PC-9 (cell line): ENCODE measurements around the gene SPON2. TPM values are rescaled to one million over a fixed set of nuclear protein-coding genes. Genes with fewer than 3 reads are reported as not detected.

Source experiments
- BruUV-seq: library from RNA; stranded (reverse); fragments of 400-500 nt; replicated peaks from 2 replicates; lab custom pipeline; 2021; lab: Mats Ljungman, UMichigan
- CTCF ChIA-PET: fragments of 300-600 bp; sonication (Branson Sonifier 250); formaldehyde crosslinking; loops from one replicate; lab custom pipeline; 2022; ENCODE audit warnings: antibody characterized with exemption; lab: Charles Lee
- POLR2A ChIA-PET: fragments of 300-600 bp; sonication (Branson Sonifier 250); formaldehyde crosslinking; loops from one replicate; lab custom pipeline; 2022; ENCODE audit warnings: antibody characterized with exemption; ENCODE audit not compliant: unreplicated experiment; lab: Charles Lee
- DNase-seq, 2 experiments: peaks; one replicate each; pipeline versions ENCODE4 v3.0.0 to v3.0.0-alpha.2; 2015 to 2022; ENCODE audit warnings: mixed read lengths in 1 of 2
- H2AFZ ChIP-seq: fragments of 200-600 bp; sonication (generic); 2 replicates; pipeline ENCODE4 v1.8.1; 2017; ENCODE audit warnings: antibody characterized with exemption
- H3F3A ChIP-seq: fragments of 200-600 bp; sonication (generic); 2 replicates; pipeline ENCODE4 v1.8.1; 2017; ENCODE audit warnings: antibody characterized with exemption, mild to moderate bottlenecking, low read depth; ENCODE audit not compliant: insufficient read depth
- H3K27ac ChIP-seq: fragments of 200-600 bp; sonication (generic); 2 replicates; pipeline ENCODE4 v1.6.1; 2016; ENCODE audit warnings: mixed run types
- H3K27me3 ChIP-seq: fragments of 200-600 bp; sonication (generic); 2 replicates; pipeline ENCODE4 v1.6.1; 2016; ENCODE audit warnings: low read depth, mixed run types; ENCODE audit not compliant: insufficient read depth
- H3K36me3 ChIP-seq: fragments of 200-600 bp; sonication (generic); 2 replicates; pipeline ENCODE4 v1.6.1; 2016; ENCODE audit warnings: low read depth, mixed run types
- H3K4me1 ChIP-seq: fragments of 200-600 bp; sonication (generic); replicated peaks from 2 replicates; pipeline ENCODE4 v1.6.1; 2016; ENCODE audit warnings: mixed run types; ENCODE audit not compliant: insufficient read depth
- H3K4me2 ChIP-seq: fragments of 200-600 bp; sonication (generic); 2 replicates; pipeline ENCODE4 v1.6.1; 2017; ENCODE audit warnings: mixed run types
- H3K4me3 ChIP-seq: fragments of 200-600 bp; sonication (generic); 2 replicates; pipeline ENCODE4 v1.6.1; 2016; ENCODE audit warnings: mixed run types
- H3K79me2 ChIP-seq: fragments of 200-600 bp; sonication (generic); 2 replicates; pipeline ENCODE4 v1.6.1; 2017; ENCODE audit warnings: low read depth, mixed run types
- H3K9me2 ChIP-seq: fragments of 200-600 bp; sonication (generic); 2 replicates; pipeline ENCODE4 v1.8.1; 2017; ENCODE audit warnings: mild to moderate bottlenecking; ENCODE audit not compliant: insufficient read depth
- H3K9me3 ChIP-seq: fragments of 200-600 bp; sonication (generic); 2 replicates; pipeline ENCODE4 v1.8.1; 2016; ENCODE audit warnings: low read depth; ENCODE audit not compliant: insufficient read depth
- H4K20me1 ChIP-seq: fragments of 200-600 bp; sonication (generic); 2 replicates; pipeline ENCODE4 v1.8.1; 2017; ENCODE audit not compliant: insufficient read depth
- EZH2 ChIP-seq: fragments of 200-600 bp; sonication (generic); IDR thresholded peaks from 2 replicates; pipeline ENCODE4 v1.8.0; 2017; ENCODE audit warnings: antibody characterized with exemption, low read depth
- intact Hi-C: fragments of 100-400 bp; cut with micrococcal nuclease; formaldehyde crosslinking; loops from one replicate; pipeline ENCODE4 v1.10.0; 2022; ENCODE audit not compliant: unreplicated experiment
- total RNA-seq: library from RNA; stranded (reverse); gene quantifications from 2 replicates; pipeline ENCODE4 v1.2.3, GENCODE V29; 2021
- TF ChIP-seq, protein P1 (sequence below): fragments of 200-600 bp; sonication (generic); conservative IDR thresholded peaks from 2 replicates; pipeline ENCODE4 v1.6.1; 2017; ENCODE audit warnings: mixed run types, antibody characterized with exemption, mild to moderate bottlenecking, moderate library complexity

The SPON2 gene
- total RNA-seq, 1 experiment from 2014 or later, result 2.0 TPM

DNA sequence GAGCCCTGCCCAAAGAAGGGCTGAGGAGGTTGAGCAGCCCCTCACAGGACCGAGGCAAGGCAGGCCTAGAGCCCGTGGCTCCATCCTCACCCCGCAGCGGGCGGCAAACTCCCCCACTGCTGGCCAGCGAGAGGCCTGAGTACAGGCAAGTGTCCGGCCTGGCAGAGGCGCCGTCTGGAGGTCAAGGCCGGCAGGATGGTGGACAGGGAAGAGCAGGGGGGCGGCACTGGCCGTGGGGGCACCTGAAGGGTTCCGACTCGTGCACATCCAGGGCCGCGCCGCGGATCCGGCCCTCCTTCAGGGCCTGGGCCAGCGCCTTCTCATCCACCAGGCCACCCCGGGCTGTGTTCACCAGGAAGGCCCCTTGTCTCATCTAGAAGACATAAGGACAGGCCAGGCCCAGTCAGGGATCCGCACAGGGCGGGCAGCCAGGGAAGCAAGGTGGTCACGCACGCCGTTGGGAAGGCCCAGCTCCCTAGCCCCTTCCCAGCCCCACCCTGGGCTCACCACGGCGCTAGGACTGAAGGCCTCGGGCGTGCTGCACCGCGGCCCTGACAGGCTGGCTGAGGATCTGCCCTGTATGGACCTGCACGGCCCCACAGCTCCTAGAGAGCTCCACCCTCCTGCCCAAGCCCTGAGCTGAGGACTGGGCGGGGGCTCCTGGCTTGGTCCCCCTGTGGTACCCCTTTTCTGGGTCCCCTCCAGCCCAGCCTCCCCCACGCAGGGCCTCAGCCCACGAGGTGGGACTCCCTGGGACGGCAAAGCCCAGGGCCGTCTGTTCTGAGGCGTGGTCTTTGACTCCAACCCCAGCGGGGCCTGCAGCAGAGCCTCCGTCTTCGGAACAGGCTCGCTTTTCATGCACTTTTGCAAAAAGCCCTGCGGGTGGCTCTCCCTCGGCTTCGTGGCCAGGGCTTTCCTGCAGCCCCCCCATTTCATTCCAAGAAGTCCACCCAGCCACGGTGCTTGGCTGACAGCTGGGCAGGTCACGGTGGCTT, 42.0 kb upstream of the SPON2 start:
- Histone ChIP-seq H3K4me1 (no peaks in the 10 kb centered on the region), H3K9me2 (no peaks in the 10 kb centered on the region), H3K79me2 (no peaks in the 10 kb centered on the region), H3K27ac (no peak overlapping the region), H3K36me3 (no peaks in the 10 kb centered on the region; the same call in 1 of the 2 replicates), H3F3A (no peaks in the 10 kb centered on the region), H4K20me1 (peaks cover 1% of the 10 kb centered on the region), H2AFZ (no peak overlapping the region), H3K27me3 (no peaks in the 10 kb centered on the region), H3K9me3 (no peaks in the 10 kb centered on the region), H3K4me2 (no peak overlapping the region), H3K4me3 (no peak overlapping the region)
- ChIA-PET CTCF (no interaction called here), POLR2A (no interaction called here)
- no peak for TF ChIP-seq EZH2
- TF ChIP-seq, protein P1, sequence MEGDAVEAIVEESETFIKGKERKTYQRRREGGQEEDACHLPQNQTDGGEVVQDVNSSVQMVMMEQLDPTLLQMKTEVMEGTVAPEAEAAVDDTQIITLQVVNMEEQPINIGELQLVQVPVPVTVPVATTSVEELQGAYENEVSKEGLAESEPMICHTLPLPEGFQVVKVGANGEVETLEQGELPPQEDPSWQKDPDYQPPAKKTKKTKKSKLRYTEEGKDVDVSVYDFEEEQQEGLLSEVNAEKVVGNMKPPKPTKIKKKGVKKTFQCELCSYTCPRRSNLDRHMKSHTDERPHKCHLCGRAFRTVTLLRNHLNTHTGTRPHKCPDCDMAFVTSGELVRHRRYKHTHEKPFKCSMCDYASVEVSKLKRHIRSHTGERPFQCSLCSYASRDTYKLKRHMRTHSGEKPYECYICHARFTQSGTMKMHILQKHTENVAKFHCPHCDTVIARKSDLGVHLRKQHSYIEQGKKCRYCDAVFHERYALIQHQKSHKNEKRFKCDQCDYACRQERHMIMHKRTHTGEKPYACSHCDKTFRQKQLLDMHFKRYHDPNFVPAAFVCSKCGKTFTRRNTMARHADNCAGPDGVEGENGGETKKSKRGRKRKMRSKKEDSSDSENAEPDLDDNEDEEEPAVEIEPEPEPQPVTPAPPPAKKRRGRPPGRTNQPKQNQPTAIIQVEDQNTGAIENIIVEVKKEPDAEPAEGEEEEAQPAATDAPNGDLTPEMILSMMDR, result no peak
- no TSS peak for BruUV-seq
- intact Hi-C loops, result no loop called here
- DNase-seq, result no peak

DNA sequence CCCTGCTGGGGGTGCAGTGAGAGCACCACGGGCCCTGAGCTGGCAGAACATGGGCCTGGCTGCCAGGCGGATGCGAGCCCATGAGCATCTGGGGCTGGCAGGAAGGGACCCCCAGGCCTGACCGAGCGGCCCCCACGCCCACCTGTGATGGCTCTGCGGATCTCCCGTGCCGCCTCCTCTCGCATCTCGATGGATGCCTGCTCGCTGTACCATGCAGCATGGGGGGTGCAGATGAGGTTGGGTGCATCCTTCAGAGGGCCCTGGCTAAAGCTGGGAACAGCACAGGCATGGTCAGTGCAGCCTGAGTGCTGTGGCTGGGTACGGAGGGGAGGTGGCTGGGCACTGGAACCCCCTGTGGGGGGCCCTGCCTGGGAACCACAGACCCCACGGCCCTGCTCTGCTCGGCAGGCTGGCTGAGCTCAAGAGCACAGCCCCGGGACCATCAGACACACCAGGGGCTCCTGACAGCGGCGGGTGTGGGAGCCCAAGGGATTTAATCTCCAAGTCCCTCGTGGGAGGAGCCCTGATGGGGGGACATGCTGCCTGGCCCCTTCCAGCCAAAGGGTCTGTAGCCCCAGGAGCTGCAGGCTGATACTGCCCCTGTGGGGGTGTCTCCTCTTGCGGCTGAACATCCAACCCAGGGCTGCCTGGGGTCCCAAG, 41.1 kb upstream of the SPON2 start:
- Histone ChIP-seq H3K79me2 (no peaks in the 10 kb centered on the region), H3K4me1 (no peaks in the 10 kb centered on the region), H3K9me3 (no peaks in the 10 kb centered on the region), H3K27ac (no peak overlapping the region), H4K20me1 (no peaks in the 10 kb centered on the region; the same call in none of the 2 replicates), H3K36me3 (no peaks in the 10 kb centered on the region; the same call in 1 of the 2 replicates), H3K4me2 (no peak overlapping the region), H3K4me3 (no peak overlapping the region), H3K27me3 (no peaks in the 10 kb centered on the region), H2AFZ (no peak overlapping the region), H3F3A (no peaks in the 10 kb centered on the region), H3K9me2 (no peaks in the 10 kb centered on the region)
- POLR2A ChIA-PET, result no interaction called here
- intact Hi-C loops, result no loop called here
- no peak for DNase-seq
- CTCF ChIA-PET, result no interaction called here
- BruUV-seq, result no TSS peak
- no peak for TF ChIP-seq EZH2
- TF ChIP-seq, protein P1, result no peak

- no peak overlapping the region for H3K4me3 ChIP-seq
- BruUV-seq, result no TSS peak
- DNase-seq, result no peak
- intact Hi-C loops, result no loop called here
- ChIA-PET POLR2A (no interaction called here), CTCF (no interaction called here)
- H3K27ac ChIP-seq, result no peak overlapping the region
- no peak overlapping the region for H2AFZ ChIP-seq
- H3K4me1 ChIP-seq, result no peaks in the 10 kb centered on the region
- H3K27me3 ChIP-seq, result no peaks in the 10 kb centered on the region
- no peak overlapping the region for H3K4me2 ChIP-seq
- H3K9me2 ChIP-seq, result no peaks in the 10 kb centered on the region
- no peaks in the 10 kb centered on the region for H3F3A ChIP-seq
- H3K79me2 ChIP-seq, result no peaks in the 10 kb centered on the region
- TF ChIP-seq, protein P1, result no peak
- no peak for TF ChIP-seq EZH2
- H3K36me3 ChIP-seq, result no peaks in the 10 kb centered on the region; the same call in 1 of the 2 replicates
- H4K20me1 ChIP-seq, result no peaks in the 10 kb centered on the region; the same call in none of the 2 replicates
- no peaks in the 10 kb centered on the region for H3K9me3 ChIP-seq
Observed at GRCh38 chr4:1212546-1213335, 40.4 kb upstream of the SPON2 start.
